SIG-M5 (cell line): ENCODE results near the gene ERC2.

Experiments used
- DNase-seq: peaks from one replicate; lab custom pipeline; 2025; lab: John Stamatoyannopoulos, UW

ERC2 gene

GRCh38 chr3:56424885-56425284 is 43.4 kb downstream of the ERC2 start:
- no peak for DNase-seq

GRCh38 chr3:56424336-56424735 is 43.9 kb downstream of the ERC2 start:
- no peak for DNase-seq

GRCh38 chr3:56423661-56424099 is 44.6 kb downstream of the ERC2 start:
- no peak for DNase-seq

GRCh38 chr3:56422316-56422715 is 46.0 kb downstream of the ERC2 start:
- DNase-seq: no peak

GRCh38 chr3:56421205-56421604 is 47.1 kb downstream of the ERC2 start:
- DNase-seq: no peak

- no peak for DNase-seq
Measured at GRCh38 chr3:56415652-56416051, 52.6 kb downstream of the ERC2 start.

GRCh38 chr3:56413911-56414310 is 54.4 kb downstream of the ERC2 start:
- no peak for DNase-seq

GRCh38 chr3:56411166-56411565 is 57.1 kb downstream of the ERC2 start:
- no peak for DNase-seq

GRCh38 chr3:56410576-56410975 is 57.7 kb downstream of the ERC2 start:
- no peak for DNase-seq

GRCh38 chr3:56409790-56410189 is 58.5 kb downstream of the ERC2 start:
- no peak for DNase-seq

GRCh38 chr3:56408761-56409196 is 59.5 kb downstream of the ERC2 start:
- DNase-seq: no peak

GRCh38 chr3:56406826-56407515 is 61.3 kb downstream of the ERC2 start:
- DNase-seq: no peak

- no peak for DNase-seq
Measured at GRCh38 chr3:56404884-56405283, 63.4 kb downstream of the ERC2 start.

GRCh38 chr3:56398659-56399058 is 69.6 kb downstream of the ERC2 start:
- no peak for DNase-seq

GRCh38 chr3:56397798-56398197 is 70.5 kb downstream of the ERC2 start:
- DNase-seq: no peak

GRCh38 chr3:56389183-56389830 is 79.0 kb downstream of the ERC2 start:
- no peak for DNase-seq

GRCh38 chr3:56383092-56383491 is 85.2 kb downstream of the ERC2 start:
- no peak for DNase-seq

GRCh38 chr3:56379723-56380287 is 88.5 kb downstream of the ERC2 start:
- DNase-seq: no peak

- DNase-seq: peak; percentile 8
Measured at GRCh38 chr3:56375654-56376053, 92.6 kb downstream of the ERC2 start.

GRCh38 chr3:56373386-56373785 is 94.9 kb downstream of the ERC2 start:
- DNase-seq: no peak

GRCh38 chr3:56370991-56371775 is 97.1 kb downstream of the ERC2 start:
- no peak for DNase-seq

GRCh38 chr3:56369914-56370313 is 98.4 kb downstream of the ERC2 start:
- DNase-seq: no peak

GRCh38 chr3:56368846-56369245 is 99.4 kb downstream of the ERC2 start:
- no peak for DNase-seq
